NCI-H69 (cell line): ENCODE measurements around the gene CENPT.

Experiments
- DNase-seq: peaks from one replicate; lab custom pipeline; 2025; lab: John Stamatoyannopoulos, UW

Gene CENPT

GRCh38 chr16:67806428-67807147 lies 40.9 kb downstream of the CENPT start, which contains the start of the genes RANBP10 and TSNAXIP1:
Gene RANBP10, minus strand, starts transcription at chr16:67806560. Its CDS starts 24 bp downstream, at chr16:67806536.
Gene TSNAXIP1, plus strand, starts transcription at chr16:67806889. Its CDS starts 261 bp downstream, at chr16:67807150.
- DNase-seq: peak; percentile 97

DNA sequence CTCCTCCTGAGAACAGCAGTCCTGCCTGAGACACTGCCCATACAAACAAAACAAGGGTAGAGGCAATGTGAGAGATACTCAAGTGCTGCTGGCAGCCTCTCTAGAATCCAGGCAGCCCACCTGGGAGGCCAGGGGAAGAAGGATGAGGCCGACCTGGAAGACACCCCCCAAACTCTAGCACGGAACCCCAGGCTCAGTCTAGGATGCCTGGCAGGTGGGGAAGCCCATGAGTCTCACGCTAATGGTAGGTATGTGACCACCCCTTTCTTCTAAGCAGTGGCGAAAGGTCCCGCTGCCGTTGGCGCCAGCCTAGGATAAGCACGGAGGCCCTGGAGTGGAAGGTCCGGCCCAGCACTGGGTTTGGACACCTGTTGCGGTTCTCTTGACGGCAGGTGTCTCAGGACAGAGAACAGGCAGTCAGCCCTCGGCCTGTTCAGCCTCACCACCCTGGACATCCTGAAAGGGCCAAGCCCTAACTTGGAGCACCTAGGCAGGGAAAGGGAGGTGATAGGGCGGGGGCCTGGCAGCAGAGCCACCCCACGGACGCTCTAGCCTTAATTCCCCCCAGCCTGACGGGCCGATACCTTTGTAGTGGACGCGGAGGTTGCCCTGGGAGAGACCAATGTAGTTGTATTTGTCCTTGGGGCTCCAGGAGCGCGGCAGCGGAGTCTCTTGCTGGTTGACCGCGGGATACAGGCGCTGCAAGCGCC lies 41.6 kb downstream of the CENPT start:
- DNase-seq: peak; percentile 27

DNA sequence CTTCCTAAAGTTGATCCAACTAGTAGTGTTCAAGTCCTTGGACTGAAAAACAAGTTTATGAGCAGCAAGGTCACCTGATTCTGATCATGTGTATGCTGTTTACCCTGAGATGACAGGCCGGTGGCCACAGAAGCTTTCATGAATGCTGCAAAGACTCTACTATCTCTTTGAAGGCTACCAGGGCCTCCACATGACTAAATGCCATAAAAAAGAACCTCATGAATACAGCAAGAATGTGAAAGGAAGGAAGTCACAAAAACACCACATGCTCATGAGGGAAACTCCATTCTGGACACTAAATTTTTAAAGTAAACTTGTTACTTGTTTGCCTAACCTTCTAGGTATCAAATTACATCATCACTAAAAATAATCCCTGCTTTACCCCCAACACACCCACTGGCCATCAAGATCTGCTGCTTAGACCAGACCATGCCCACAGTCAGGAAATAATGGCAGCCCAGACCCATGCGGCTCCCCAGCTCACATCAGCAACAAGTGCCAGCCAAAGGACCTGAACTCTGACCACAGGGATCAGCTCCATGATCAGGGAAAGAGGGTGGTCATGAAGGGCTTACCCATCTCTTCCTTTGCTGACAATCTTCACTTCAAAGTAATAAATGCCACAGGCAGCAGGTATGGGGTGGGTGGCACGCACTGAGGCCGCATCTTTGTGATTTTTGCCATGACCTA lies 42.5 kb downstream of the CENPT start:
- no peak for DNase-seq

- no peak for DNase-seq
Measured at GRCh38 chr16:67803894-67804293, 43.6 kb downstream of the CENPT start.

- no peak for DNase-seq
Measured at GRCh38 chr16:67801883-67802282, 45.6 kb downstream of the CENPT start.

- no peak for DNase-seq
Measured at GRCh38 chr16:67801241-67801640, 46.3 kb downstream of the CENPT start.

- no peak for DNase-seq
Measured at GRCh38 chr16:67800338-67800926, 47.1 kb downstream of the CENPT start.

GRCh38 chr16:67796099-67796718 lies 51.3 kb downstream of the CENPT start:
- no peak for DNase-seq

GRCh38 chr16:67790071-67790470 lies 57.4 kb downstream of the CENPT start:
- DNase-seq: no peak

DNA sequence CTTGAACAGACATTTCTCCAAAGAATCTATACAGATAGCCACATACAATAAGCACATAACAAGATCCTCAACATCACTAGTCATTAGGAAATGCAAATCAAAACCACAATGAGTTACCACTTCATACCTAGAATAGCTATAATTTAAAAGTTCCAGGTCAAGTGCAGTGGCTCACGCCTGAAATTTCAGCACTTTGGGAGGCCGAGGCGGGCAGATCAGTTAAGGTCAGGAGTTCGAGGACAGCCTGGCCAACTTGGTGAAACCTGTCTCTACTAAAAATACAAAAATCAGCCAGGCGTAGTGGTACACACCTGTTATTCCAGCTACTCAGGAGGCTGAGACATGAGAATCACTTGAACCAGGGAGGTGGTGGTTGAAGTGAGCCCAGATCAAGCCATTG lies 61.0 kb downstream of the CENPT start:
- DNase-seq: no peak

- no peak for DNase-seq
Measured at GRCh38 chr16:67783353-67783725, 64.2 kb downstream of the CENPT start.

GRCh38 chr16:67782567-67783352 lies 64.7 kb downstream of the CENPT start:
- no peak for DNase-seq

DNA sequence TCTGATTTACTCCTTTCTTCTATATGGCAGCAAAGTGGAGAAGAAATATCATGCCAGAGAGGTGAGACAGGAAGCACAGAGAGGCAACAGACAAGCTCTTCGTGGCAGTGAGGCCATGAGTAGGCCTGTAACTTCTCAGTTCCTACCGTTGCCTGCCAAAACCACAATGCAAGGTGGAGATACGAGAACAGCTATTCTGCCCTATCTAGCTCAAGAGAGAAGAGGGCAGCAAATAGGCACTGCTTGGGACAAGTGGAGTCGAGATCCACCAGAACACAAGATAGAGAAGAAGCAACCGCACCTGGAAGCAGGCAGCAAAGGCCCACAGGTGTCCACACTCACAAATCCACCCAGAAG lies 66.0 kb downstream of the CENPT start:
- no peak for DNase-seq

DNA sequence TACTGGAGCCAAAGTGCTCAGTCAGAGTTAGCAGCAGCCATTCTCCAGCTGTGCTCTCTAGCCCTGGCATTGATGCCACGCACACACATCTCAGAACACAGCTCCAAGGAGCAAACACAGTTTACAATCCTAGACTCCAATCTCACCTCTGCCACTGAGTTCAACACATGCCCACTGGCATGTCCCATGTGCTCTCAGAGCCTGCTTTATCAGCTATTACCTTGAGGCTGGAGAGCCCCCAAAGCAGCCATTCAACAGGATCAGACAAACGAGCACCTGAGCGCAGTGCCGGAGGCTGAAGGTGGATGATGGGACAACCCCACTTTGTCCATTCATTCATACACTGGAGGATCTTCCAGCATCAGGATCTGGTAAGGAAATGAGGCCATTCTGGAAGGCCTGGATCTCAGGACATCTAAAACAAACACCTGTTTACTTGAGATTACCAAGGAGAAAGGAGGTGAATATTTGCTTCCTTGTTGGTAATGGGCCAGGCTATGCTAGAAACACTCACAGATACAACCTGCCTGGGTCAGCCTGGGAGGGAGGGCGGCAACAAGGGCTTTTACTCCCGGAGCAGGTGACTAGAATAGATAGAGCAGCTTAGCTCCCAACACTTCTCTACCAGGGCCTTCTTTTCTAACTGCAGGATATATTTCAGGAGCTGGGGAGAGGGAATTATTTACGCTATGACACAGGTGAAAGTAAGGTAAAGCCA lies 66.5 kb downstream of the CENPT start:
- no peak for DNase-seq

DNA sequence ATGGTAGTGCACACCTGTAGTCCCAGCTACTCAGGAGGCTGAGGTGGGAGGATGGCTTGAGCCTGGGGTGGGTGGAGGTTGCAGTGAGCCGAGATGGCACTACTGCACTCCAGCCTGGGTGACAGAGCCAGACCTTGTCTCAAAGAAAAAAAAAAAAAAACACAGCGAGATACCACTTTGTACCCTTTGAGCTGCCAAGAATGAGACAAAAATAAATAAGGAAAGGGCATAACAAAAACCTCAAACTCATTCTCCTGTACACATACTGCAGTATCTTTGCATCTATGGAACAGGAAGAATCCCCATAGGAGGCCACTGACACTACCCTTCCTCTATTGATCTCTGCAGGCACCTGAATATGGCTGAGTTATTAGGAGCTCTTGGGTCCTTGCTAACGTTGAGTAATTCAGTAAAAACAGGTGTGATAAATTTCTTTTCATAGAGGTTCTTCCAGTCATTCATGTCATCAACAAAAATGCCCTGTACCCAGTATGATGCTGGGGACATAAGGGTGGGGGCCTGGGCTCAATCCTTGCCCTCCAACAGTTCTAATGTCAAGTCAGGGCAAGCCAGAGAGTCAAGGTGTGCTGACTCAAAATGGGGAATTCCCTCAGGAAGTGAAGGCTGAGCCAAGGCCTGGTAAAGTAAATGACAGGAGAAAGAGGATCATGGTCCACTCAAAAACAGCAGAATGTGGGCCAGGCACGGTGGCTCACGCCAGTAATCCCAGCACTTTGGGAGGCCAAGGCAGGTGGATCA lies 68.1 kb downstream of the CENPT start:
- DNase-seq: no peak
